Measurements from ENCODE around the gene NFASC.

GRCh38 chr1:204868340-204868700, 2.3 kb upstream of the NFASC start:
- TF ChIP-seq CTCF (IDR thresholded peaks at IDR 0.05) (no peak), POLR2AphosphoS5 (IDR thresholded peaks at IDR 0.05) (no peak)
